ENCODE data around the gene ARHGAP5.

ARHGAP5 gene

GRCh38 chr14:32134448-32135097 is 57.5 kb downstream of the ARHGAP5 start:
- Histone ChIP-seq H3K4me3 (no peak overlapping the region), H3K36me3 (ENCODE audit: insufficient read depth, low read length) (no peaks in the 10 kb centered on the region), H3K9ac (ENCODE audit: insufficient read length) (no peak overlapping the region), H3K27ac (no peak overlapping the region), H3K9me3 (ENCODE audit: low read depth, low read length) (peaks cover 6% of the 10 kb centered on the region; the same call in 1 of the 2 replicates)
- no peak for DNase-seq (ENCODE audit: low read depth, low spot score)
- no peak for TF ChIP-seq FOXP2 (optimal IDR thresholded peaks at IDR 0.05; ENCODE audit: control extremely low read depth, extremely low read length, insufficient read depth)
- no peak for TF ChIP-seq POLR2AphosphoS5 (IDR thresholded peaks at IDR 0.05; ENCODE audit: borderline replicate concordance, low read depth, low read length)
- TF ChIP-seq EZH2 (IDR thresholded peaks at IDR 0.05), result no peak

GRCh38 chr14:32136027-32136825 is 59.1 kb downstream of the ARHGAP5 start:
- DNase-seq (ENCODE audit: low read depth, low spot score), result no peak
- H3K9ac ChIP-seq (ENCODE audit: insufficient read length), result no peak overlapping the region
- peaks cover 6% of the 10 kb centered on the region; the same call in 1 of the 2 replicates for H3K9me3 ChIP-seq (ENCODE audit: low read depth, low read length)
- no peak overlapping the region for H3K27ac ChIP-seq
- no peak overlapping the region for H3K4me3 ChIP-seq
- no peaks in the 10 kb centered on the region for H3K36me3 ChIP-seq (ENCODE audit: insufficient read depth, low read length)
- TF ChIP-seq EZH2 (IDR thresholded peaks at IDR 0.05), result no peak
- no peak for TF ChIP-seq POLR2AphosphoS5 (IDR thresholded peaks at IDR 0.05; ENCODE audit: borderline replicate concordance, low read depth, low read length)
- TF ChIP-seq FOXP2 (optimal IDR thresholded peaks at IDR 0.05; ENCODE audit: control extremely low read depth, extremely low read length, insufficient read depth), result no peak

- Histone ChIP-seq H3K9me3 (ENCODE audit: low read depth, low read length) (peaks cover 6% of the 10 kb centered on the region; the same call in 1 of the 2 replicates), H3K4me3 (no peak overlapping the region), H3K27ac (no peak overlapping the region), H3K36me3 (ENCODE audit: insufficient read depth, low read length) (no peaks in the 10 kb centered on the region), H3K9ac (ENCODE audit: insufficient read length) (no peak overlapping the region)
- TF ChIP-seq EZH2 (IDR thresholded peaks at IDR 0.05), result no peak
- DNase-seq (ENCODE audit: low read depth, low spot score), result no peak
Measured at GRCh38 chr14:32137313-32137712, 60.2 kb downstream of the ARHGAP5 start.

- H3K4me3 ChIP-seq, result no peak overlapping the region
- no peak overlapping the region for H3K27ac ChIP-seq
- no peak for DNase-seq (ENCODE audit: low read depth, low spot score)
- H3K9me3 ChIP-seq (ENCODE audit: low read depth, low read length), result peaks cover 6% of the 10 kb centered on the region; the same call in 1 of the 2 replicates
- TF ChIP-seq POLR2AphosphoS5 (IDR thresholded peaks at IDR 0.05; ENCODE audit: borderline replicate concordance, low read depth, low read length) (no peak), FOXP2 (optimal IDR thresholded peaks at IDR 0.05; ENCODE audit: control extremely low read depth, extremely low read length, insufficient read depth) (no peak), EZH2 (IDR thresholded peaks at IDR 0.05) (no peak)
- no peaks in the 10 kb centered on the region; the same call in 1 of the 2 replicates for H3K36me3 ChIP-seq (ENCODE audit: insufficient read depth, low read length)
- no peak overlapping the region for H3K9ac ChIP-seq (ENCODE audit: insufficient read length)
Measured at GRCh38 chr14:32137892-32138291, 60.8 kb downstream of the ARHGAP5 start.

- DNase-seq (ENCODE audit: low read depth, low spot score), result no peak
Measured at GRCh38 chr14:32142341-32142740, 65.2 kb downstream of the ARHGAP5 start.

GRCh38 chr14:32142754-32143437 is 65.8 kb downstream of the ARHGAP5 start:
- no peak for TF ChIP-seq POLR2AphosphoS5 (IDR thresholded peaks at IDR 0.05; ENCODE audit: borderline replicate concordance, low read depth, low read length)
- no peak for TF ChIP-seq EZH2 (IDR thresholded peaks at IDR 0.05)
- no peak for TF ChIP-seq FOXP2 (optimal IDR thresholded peaks at IDR 0.05; ENCODE audit: control extremely low read depth, extremely low read length, insufficient read depth)
- peaks cover 3% of the 10 kb centered on the region; the same call in 1 of the 2 replicates for H3K36me3 ChIP-seq (ENCODE audit: insufficient read depth, low read length)

More at GRCh38 chr14:32142341-32142740, 65.2 kb downstream of the ARHGAP5 start:
- no peak for TF ChIP-seq EZH2 (IDR thresholded peaks at IDR 0.05)
- TF ChIP-seq FOXP2 (optimal IDR thresholded peaks at IDR 0.05; ENCODE audit: control extremely low read depth, extremely low read length, insufficient read depth), result no peak
- TF ChIP-seq POLR2AphosphoS5 (IDR thresholded peaks at IDR 0.05; ENCODE audit: borderline replicate concordance, low read depth, low read length), result no peak
- Histone ChIP-seq H3K36me3 (ENCODE audit: insufficient read depth, low read length) (peaks cover 3% of the 10 kb centered on the region; the same call in 1 of the 2 replicates), H3K4me3 (no peak overlapping the region), H3K27ac (no peak overlapping the region), H3K9ac (ENCODE audit: insufficient read length) (no peak overlapping the region), H3K9me3 (ENCODE audit: low read depth, low read length) (peaks cover 2% of the 10 kb centered on the region; the same call in 1 of the 2 replicates)

GRCh38 chr14:32150392-32150791 is 73.3 kb downstream of the ARHGAP5 start:
- DNase-seq (ENCODE audit: low read depth, low spot score), result no peak
- TF ChIP-seq POLR2AphosphoS5 (IDR thresholded peaks at IDR 0.05; ENCODE audit: borderline replicate concordance, low read depth, low read length), result no peak
- TF ChIP-seq EZH2 (IDR thresholded peaks at IDR 0.05), result no peak
- TF ChIP-seq FOXP2 (optimal IDR thresholded peaks at IDR 0.05; ENCODE audit: control extremely low read depth, extremely low read length, insufficient read depth), result no peak
- Histone ChIP-seq H3K9me3 (ENCODE audit: low read depth, low read length) (no peaks in the 10 kb centered on the region), H3K9ac (ENCODE audit: insufficient read length) (no peak overlapping the region), H3K4me3 (no peak overlapping the region), H3K27ac (no peak overlapping the region), H3K36me3 (ENCODE audit: insufficient read depth, low read length) (peaks cover 15% of the 10 kb centered on the region; the same call in 1 of the 2 replicates)

More at GRCh38 chr14:32142754-32143437, 65.8 kb downstream of the ARHGAP5 start:
- H3K27ac ChIP-seq, result no peak overlapping the region
- no peaks in the 10 kb centered on the region for H3K9me3 ChIP-seq (ENCODE audit: low read depth, low read length)
- no peak overlapping the region for H3K4me3 ChIP-seq
- no peak overlapping the region for H3K9ac ChIP-seq (ENCODE audit: insufficient read length)
- DNase-seq (ENCODE audit: low read depth, low spot score), result no peak

GRCh38 chr14:32166029-32166428 is 88.9 kb downstream of the ARHGAP5 start:
- Histone ChIP-seq H3K4me3 (no peak overlapping the region), H3K9me3 (ENCODE audit: low read depth, low read length) (no peaks in the 10 kb centered on the region), H3K36me3 (ENCODE audit: insufficient read depth, low read length) (no peaks in the 10 kb centered on the region), H3K27ac (no peak overlapping the region), H3K9ac (ENCODE audit: insufficient read length) (no peak overlapping the region)
- no peak for TF ChIP-seq POLR2AphosphoS5 (IDR thresholded peaks at IDR 0.05; ENCODE audit: borderline replicate concordance, low read depth, low read length)
- TF ChIP-seq FOXP2 (optimal IDR thresholded peaks at IDR 0.05; ENCODE audit: control extremely low read depth, extremely low read length, insufficient read depth), result no peak
- TF ChIP-seq EZH2 (IDR thresholded peaks at IDR 0.05), result no peak
- DNase-seq (ENCODE audit: low read depth, low spot score), result no peak
